A172 (cell line): ENCODE results near the gene PWWP2A. TPM values are rescaled to one million over a fixed set of nuclear protein-coding genes. Genes with fewer than 3 reads are reported as not detected.
A peak's percentile ranks its signal among the peaks of the same experiment; 100 is the strongest.

Experiments used
- DNase-seq: peaks from one replicate; pipeline ENCODE4 v3.0.0-alpha.2; 2015; ENCODE audit warnings: low spot score
- total RNA-seq: library from RNA; depleted of rRNA; stranded (reverse); fragments of >200 nt; shearing (Covaris generic); gene quantifications from 2 replicates; pipeline ENCODE4 v1.2.3, GENCODE V29; 2014

The PWWP2A gene
- total RNA-seq, 1 experiment from 2014 or later: 17.7 TPM

DNA sequence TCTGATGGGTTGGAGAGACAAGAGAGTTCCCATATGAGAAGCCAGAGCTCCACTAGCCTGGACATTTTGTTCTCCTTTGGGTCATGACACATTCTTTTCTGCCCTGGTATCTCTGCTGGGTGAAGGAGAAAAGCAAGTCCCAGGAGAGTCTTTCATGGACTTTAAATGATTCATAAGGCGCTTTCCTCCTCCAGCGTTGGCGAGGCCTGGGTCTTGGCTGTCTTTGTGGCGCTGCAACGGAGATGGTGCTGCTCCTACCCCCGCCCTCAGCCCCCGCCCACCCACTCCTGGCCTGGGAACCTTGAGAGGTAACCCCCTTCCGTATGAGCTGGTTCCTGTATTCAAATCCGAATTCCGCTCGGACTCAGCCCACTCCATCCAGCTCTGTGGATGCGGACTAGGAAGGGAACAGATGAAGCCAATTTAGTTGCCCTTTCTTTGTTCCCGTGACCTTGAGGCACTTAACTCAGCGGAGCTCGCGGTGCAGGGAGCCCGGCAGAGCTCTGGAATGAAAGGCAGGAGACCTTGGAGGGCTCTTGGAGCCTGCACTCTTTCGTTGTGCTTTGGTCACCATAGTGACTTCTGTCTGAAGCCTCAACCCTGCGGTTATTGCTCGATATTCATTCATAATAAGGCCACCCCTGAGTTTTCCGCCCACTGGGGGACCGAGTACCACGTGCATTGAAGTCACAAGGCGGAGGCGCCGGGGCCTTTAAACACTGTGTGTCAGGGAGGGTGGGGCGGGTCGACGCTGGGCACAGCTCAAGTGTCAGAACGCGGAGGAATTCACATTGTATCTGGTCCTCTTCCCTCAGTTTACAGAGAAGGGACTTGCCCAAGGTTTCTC lies 14.0 kb upstream of the PWWP2A start:
- DNase-seq: no peak

DNA sequence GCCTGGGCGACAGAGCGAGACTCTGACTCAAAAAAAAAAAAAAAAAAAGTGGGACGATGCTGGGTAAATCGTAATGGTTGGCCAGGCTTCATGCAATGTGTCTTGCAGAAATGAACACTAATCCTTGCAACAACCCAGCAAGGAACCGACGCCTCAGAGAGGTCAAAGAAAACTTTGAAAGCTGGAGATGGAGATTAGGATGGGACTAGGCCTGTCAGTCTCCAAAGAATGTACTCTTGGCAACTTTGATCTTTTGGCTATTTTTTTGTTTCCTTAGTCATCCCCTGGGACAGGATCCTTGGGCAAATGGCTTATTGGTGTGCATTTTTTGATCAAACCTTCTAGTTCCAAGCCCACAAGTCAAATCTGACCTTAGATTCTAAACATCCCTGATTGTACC lies 10.6 kb upstream of the PWWP2A start:
- no peak for DNase-seq

DNA sequence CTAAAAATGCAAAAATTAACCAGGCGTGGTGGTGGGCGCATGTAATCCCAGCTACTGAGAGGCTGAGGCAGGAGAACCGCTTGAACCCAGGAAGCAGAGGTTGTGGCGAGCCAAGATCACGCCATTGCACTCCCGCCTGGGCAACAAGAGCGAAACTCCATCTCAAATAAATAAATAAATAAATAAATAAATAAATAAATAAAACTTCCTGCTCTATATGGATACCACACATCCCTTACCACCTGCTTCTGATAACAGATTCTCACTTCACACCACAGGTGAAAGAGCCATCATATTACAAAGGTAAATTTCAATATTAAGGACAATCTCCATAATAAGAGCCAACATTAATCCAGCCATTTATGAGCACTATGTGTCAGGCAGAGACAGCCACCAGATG lies 9.4 kb upstream of the PWWP2A start:
- no peak for DNase-seq

DNA sequence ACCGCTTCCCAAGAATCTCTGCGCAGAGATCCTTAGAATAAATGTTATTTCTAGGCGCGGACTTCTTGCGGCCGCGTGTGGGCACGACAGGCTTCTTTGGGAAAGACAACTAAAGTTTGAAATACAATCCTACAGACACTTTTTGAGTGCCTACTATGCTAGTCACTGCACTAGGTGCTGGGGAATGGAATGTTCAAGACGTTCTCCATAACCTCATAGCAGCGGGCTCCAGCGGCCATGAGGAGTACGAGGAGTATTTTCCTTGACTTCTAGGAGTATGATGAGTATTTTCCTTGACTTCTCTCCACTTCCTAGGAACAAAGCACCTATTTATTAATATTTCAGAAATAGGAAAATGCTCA lies 636 bp upstream of the PWWP2A start:
- DNase-seq: no peak

DNA sequence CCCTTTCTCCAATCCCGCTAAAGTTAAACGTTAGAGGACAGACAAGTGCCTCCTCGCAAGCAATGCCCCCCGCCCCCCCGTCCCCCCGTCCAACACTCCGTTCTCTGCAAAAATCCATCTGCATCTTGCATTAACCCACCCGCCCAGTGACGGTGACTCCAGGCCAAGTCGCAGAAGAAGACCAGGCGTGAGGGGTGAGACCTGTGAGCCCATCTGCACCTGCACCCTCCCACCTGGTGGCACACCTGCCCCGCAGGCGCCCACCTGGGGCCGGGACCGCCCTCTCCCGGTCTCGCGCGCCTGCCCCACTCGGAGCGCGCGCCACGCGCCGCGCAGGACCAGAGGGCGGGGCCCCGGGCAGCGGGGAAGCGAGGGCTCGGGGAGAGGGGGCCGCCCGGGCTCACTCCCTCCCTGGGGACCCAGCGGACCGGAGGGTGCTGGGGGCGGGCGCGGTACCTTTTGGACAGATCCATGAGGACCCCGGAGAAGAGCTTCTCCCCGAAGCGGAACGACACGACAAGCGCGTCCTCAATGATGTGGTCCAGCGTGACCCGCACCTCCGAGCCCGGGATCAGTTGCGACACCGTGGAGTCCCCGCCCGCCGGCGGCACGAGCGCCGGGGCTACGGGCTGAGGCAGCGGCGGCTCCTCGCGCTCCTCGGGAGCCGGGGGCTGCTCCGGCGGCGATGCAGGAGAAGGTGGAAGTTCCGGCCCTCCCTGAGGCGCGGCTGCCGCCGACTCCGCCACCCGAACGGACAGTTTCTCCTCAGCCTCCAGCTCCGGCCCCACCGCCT lies 705 bp downstream of the PWWP2A start:
- peak; percentile 2 for DNase-seq

DNA sequence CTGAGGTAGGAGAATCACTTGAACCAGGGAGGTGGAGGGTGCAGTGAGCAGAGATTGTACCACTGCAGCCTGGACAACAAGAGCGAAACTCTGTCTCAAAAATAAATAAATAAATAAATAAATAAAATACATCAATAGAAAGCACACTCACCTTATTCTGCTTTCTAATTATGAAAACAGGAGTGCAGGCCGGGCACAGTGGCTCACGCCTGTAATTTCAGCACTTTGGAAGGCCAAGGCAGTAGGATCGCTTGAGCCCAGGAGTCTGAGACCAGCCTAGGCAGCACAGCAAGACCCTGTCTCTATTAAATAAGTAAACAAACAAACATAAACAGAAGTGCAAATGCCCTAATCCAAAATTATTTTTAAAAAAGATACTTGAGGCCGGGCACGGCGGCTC lies 2.3 kb downstream of the PWWP2A start:
- DNase-seq: no peak

DNA sequence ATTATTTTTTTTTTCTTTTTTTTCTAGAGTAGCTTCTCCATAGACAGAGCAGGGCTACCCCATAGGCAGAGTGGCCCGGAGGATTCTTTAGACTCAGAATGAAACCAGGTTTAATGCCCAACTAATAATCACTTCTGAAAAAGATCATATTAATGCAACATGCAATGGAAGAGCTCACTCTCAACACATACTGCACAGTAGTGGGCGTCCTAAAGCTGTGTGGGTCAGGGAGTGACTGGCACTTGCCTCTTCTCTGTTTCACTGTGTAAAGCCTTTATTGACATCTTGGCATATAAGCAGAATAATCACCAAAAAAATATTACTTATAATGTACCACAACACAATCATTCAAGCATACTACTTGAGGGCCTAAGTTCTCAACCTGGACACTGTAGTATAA lies 11.1 kb downstream of the PWWP2A start:
- no peak for DNase-seq

DNA sequence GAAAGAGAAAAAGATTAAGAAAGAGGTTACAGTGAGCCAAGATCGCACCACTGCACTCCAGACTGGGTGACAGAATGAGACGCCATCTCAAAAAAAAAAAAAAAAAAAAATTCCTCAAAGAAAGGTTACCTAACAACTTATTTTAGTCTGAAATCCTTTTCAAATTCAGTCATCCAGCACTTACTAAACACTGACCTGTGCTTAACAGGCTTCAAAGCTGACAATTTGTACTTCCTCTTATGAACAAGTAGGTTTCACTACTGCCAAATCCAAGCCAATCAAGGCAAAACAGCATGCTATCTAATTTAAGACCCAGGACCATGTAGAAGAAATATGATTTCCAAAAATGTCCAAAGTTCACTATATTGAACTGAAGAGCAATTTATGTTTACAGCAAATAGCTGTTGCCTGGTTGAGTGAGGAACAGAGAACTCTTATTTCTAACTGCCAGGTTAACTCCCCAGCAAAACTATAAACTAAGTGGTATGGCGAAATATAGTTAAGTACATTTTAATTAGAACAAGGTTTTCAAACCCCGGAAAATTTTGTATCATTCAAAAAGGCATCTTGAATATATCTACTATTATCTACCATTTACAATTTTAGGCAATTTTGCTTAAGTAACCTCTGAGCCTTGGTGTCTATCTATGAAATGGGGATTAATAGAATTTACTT lies 13.4 kb downstream of the PWWP2A start:
- DNase-seq: no peak

DNA sequence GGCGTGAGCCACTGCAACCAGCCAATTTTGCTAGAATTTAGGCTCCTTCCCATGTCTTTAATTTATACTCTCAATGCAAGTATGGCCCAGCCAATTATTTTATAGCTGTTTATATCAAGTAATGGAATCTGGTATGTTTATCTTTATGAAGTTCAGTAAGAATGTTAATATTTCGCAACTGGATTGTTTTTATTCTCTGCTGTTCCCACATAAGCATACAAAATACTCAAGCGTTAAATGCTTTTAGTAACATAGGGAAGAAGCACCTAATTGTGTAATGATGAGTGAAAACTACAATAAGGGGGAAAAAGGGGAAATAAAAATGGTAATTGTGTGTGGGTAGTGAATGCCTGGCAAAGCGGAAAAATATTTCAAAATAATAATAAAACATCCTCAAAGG lies 21.3 kb downstream of the PWWP2A start:
- no peak for DNase-seq

DNA sequence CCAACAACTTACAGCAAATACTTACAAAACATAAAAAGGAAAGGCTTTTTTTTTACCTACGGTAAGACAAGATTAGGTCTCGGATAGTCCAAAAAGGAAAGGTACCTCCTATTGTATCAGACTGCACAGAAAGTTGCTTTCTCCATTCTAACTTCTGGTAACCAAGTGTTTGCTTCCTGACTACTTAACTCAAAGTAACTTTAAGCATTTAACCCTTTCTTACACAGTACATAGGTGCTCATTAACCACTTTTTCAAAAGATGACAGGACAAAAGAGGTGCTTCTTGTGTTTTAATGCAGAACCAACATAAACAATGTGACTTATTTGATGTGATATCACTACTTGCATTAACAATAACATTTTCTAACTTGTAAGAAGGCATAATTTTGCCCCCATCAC lies 23.1 kb downstream of the PWWP2A start:
- no peak for DNase-seq

DNA sequence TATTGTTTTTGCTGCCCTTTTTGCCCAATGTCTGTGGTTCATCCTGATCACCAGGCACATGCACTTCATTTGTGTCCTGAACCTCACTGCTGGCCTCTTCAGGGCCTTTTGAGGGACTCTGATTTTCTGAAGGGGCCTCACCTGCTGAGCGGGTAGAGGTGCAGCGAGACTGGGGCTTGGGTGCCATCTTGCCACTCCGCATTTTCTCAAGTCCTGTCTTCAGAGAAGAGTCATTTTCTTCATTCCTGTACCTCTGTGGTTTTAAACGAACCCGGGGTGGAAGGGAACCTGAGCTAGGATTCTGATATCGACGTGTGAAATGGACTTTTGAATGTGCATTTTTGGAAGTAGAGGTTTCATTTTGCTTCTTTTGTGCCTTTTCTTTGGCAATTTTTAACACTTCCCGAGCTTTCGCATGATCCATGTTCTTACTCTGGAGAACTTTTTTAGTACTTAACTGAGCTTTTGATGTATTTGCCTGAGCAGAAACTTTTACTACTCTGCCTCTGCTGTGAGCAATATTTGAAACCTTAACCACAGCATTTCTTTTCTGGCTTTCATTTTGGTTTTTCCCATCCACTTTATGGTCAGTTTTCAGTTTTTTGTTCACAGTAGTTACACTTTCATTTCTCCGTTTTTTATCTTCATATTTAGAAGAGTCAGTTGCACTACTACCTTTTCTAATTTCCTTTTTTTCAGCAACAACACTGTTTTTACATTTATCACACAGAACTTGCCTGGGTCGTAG lies 26.1 kb downstream of the PWWP2A start:
- no peak for DNase-seq

DNA sequence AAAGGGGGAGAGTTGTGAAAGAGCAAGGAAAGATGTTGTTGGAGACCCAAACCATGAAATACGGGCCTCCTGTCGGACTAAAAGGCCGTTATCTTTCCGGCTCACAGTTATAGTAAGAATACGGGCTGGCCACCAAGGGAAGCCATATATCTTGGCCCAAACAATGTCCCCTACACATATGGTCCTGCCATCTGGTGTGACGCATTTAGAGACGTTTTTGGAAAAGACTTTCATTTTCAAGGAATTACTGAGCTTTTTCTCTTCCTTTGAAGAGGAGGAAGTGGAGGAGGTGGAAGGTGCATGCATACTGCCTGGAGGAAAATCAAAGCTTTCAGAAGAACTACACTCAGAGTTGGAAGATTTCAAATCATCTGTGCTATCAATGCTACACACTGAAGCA lies 26.7 kb downstream of the PWWP2A start:
- no peak for DNase-seq

DNA sequence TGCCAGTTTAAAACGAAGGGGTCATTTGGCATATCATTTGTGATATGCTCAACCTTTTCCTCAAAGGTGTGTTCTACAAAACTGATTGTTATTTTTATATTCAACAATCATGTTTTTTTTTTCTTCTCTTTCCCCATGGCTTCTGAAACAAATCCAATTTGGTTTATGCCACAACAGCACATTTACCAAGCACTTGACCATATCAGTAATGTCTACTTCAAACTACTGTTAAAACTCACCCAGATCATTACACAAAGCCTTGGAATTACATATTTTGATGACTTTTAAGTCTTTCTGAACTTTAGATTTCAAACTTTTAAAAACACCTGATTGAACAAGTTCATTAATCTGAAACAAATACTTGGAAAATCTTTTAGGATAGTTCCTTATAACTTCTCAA lies 29.2 kb downstream of the PWWP2A start:
- DNase-seq: no peak

DNA sequence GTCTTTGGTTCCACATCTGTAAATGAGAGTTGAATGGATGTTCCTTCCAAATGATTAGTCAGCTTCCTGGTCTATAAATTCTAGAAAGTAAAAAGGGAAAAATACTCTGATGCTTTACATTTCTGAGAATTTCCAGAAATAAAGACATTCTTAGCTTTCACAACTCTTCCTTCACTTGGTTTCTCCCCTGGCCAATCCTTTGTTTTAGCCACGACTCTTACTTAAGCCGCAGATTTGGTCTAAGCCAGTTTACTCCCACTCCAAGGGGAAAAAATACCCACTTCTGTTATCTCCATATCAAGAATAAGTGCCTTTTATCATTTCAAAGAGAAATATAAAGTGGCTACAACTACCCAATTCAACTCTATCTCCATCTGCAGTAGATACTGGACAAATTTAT lies 29.7 kb downstream of the PWWP2A start:
- no peak for DNase-seq

DNA sequence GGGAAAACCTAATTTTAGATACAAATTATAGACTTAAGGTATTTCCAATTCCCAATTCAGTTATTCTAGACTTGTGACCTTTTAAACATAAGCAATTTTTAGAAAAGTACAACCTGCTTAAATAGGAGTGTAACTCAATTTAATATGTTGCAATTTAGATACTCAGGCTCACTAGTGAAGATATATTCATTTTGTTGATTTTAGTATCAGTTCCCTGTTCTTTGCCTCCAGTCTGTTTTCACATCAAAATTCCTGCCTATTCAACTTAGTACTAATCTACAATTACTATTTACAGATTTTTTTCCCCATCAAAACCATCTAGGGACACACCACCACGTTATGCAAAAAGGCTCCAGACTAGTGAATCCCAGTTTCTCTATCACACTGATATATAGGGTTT lies 30.4 kb downstream of the PWWP2A start:
- DNase-seq: no peak

DNA sequence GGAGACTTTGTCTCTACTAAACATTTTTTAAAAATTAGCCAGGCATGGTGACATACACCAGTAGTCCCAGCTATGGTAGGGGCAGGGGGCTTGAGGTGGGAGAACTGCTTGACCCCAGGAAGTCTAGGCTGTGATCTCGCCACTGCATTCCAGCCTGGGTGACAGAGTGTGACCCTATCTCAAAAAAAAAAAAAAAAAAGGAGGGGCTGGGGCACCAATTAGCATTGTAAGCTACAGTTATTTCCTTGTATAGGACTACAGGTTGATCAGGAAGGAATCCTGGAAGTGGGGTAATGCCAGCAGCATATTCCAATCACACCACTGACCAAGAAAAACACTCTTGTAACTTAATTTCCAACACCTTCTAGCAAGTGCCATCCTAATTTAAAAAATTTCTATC lies 32.1 kb downstream of the PWWP2A start:
- DNase-seq: no peak

DNA sequence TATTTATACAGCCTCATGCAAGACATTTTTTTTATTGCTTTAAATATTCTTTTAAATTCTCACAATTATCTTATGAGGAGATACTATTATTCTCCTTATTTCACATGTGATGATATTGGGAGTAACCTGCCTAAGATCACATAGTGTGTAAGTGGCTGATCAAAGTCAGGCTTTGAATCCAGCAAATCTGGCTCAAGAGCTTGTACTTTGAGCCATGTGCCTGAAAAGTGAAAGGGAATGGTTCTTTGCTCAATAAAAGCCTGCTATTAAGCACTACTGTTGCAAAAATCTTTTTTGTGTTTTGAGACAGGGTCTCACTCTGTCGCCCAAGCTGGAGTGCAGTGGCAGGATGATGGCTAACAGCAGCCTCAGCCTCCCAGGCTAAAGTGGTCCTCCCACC lies 35.1 kb downstream of the PWWP2A start:
- no peak for DNase-seq

DNA sequence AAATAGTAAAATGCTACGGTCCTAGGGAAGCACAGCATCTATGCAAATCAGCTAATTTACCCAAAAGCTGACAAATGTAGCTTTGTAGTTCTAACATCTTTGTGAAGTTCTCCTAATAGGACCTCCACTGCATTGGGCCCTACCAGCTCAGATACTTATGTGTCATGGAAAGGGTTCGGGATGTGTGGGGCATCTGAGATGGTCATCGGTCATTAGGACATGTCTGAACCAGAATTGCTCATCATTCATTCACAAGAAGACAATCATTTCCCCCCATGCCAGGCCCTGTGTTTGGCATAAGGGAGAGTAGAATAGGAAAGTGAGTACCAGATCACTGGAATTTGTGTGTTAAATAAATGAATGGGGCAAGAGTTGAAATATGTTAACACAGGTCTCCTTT lies 35.7 kb downstream of the PWWP2A start:
- peak; percentile 72 for DNase-seq

DNA sequence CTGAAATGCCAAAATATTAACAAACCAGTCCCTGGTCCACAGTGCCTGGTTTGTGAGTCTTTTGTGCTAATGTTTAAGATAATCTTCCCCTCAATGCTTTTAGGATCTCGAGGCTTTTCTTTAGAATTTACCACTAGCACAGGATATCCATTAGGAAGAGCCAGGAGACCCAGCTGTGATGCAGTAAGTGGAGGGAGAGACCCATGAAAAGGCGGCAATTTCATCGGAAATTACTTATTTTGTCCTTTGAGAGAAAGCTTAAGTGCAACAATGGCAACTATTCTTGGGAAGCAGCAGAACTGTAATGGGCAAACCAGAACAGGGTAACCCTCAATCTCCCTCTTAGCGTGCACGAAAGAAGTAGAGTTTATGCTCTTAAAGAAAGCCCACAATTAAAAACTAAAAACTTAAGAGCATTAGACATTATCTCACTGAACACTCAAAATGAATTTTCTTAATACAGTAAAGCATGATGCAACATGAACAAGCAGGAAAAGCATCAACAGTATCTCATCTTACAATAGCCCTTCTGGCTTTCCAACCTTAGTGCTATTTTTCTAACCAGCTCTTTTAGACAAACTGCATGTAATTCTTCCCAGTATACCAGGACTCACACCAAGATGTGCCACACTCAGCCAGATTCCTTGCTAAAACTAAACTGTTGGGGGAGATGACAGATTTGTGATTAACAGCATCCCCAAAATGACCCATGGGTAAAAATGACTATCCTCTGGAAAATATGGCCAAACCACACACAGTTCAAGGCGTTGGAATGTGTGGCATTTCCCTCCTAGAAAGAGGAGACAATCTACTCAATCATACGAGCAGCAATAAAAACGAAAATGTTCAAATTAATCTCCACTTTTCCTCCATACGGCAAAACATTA lies 36.4 kb downstream of the PWWP2A start:
- DNase-seq: peak; percentile 93

DNA sequence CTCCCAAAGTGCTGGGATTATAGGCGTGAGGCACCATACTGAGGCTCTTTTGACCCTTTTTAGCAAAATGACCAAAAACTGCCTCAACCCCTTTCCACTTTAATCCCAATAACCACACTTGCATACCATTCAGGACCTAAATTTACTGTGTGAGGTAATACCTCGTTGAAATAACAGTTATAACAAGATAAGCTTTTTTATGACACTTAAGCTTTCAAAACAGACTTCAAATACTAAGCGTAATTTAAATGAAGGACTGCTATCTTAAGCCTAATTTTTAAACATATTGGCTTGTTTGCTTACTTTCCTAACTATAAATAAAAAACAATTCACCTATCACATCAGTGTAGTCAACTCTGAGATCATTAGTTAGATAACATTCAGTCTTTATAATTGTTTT lies 37.8 kb downstream of the PWWP2A start:
- DNase-seq: no peak

DNA sequence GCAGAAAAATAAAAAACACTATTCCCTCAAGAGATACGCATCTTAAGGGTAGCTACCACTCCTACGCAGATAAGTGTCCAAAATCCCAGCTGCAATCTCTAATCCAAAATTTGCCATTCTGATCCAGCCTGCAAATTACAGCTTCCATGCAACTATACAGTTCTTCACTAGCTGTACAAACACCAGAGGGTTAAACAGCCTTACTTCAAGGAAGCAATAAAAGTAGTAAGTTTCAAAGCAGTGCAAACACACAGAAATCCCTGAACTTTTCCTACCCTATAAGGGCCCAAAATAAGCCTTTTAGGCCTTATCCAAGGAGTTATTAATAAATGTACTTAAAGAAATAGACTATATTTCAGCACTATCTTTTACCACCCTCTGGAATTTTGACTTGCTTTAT lies 39.5 kb downstream of the PWWP2A start:
- DNase-seq: no peak
